Stimulated activated CD4-positive, alpha-beta T cell treated with anti-CD3 and anti-CD28 coated beads, Interleukin-1b, Interleukin-23, amount 100 ng/mL, for 4 hours (primary cell): ENCODE results near the gene PBOV1.
"Not testable (repeated sequence)": the region's sequence is repeated elsewhere in the genome, so short reads cannot be mapped to it uniquely, and the experiment has no call there.

ENCODE experiments used
- DNase-seq, 2 donors: peaks; one replicate each; pipeline ENCODE4 v3.0.0-alpha.2; 2020; ENCODE audit warnings: low read depth in 2 of 2

The PBOV1 gene

DNA sequence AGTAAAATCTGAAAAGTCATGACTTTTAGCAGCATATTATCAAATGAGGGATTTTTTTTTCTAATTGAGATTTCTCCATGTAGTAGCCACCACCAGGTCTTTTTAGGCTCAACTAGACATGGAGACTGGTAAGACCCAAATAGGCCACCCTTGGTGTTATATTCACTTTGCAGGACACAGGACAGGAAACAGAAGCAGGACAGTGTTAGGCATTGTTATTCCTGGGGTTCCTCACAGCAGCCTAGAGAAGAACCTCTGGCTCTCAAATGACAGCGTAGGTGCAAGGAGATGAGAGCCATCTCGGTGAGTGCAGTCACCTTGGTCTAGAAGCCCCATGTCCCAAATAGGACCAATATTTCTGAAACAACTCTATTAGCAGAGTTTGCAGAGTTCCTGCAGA, 19.2 kb upstream of the PBOV1 start:
- DNase-seq: no peak

DNA sequence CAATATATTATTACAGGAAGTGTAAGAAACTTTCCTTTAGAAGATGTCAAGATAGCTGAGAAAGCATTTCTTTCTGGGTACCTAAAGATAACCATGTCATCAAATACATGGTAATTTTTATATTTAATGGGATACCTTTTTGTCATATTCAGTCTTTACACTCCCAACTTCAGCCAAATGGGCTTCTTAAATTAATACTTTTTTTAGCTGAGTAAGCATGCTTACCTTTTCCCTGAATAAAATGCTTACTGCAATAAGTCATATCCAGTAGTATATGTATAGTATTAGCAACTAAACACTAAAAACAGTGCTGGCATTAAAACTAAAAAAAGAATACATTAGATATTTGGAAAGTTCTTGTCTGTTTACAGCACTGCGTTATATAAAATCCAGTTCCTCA, 17.4 kb upstream of the PBOV1 start:
- DNase-seq: no peak

DNA sequence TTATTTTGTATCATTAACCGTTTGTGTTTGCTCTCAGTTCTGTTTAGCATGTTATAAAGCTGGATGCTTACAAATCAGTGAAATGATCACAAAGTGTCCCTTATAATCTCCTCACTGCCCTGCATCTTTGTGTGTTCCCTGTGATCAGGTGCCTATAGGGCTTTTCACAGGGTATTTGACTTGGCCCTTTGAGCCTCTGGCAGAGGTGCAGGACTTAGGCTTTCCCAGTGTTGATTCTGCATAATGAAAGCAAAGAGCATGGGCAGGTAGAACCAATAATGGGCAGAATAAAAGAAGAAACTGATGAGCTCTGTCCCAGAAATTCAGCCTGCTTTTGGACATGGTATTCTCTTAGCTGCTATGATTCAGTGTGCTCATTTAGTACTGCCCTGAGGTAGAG, 16.9 kb upstream of the PBOV1 start:
- no peak for DNase-seq

DNA sequence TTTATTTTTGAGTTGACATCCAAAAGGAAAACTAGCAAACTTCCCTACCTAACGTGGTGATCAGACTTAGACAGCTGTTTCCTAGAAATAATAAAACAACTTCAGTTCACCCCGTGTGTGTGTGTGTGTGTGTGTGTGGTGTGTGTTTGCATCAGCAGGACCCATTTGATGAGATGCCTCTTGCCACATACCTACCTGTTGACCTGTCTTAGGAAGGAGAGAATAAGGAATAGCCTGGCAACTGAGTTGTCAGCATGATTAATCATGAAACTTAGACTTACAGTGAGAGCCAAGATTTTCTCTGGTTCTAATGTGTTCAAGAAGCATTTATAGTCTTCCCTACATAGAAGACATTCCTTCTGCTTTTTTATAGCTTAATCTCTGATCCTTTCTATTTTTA, 16.1 kb upstream of the PBOV1 start:
- no peak for DNase-seq

DNA sequence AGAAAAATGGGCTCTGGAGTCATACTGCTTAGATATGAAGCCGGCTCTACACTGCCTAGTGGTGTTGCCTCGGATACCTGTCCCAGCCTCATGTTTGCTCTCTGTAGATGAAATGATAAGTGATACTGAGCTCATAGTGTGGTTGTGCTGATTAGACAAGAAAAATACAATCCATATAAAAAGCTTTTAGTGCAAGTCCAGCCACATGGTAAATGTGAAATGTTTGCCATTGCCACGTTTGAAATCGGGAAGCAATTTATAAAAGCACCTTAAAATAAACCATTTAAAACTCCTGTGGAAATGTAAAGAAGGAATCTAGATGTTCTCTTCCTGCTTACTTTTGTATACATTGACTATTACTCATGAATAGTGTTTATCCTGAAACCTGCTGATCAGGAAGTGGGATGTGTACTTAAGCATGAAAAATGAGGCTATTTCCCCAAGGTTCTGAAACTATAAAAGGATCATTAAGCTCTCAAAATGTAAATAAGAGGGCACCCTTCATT, 13.1 kb upstream of the PBOV1 start:
- DNase-seq: no peak

DNA sequence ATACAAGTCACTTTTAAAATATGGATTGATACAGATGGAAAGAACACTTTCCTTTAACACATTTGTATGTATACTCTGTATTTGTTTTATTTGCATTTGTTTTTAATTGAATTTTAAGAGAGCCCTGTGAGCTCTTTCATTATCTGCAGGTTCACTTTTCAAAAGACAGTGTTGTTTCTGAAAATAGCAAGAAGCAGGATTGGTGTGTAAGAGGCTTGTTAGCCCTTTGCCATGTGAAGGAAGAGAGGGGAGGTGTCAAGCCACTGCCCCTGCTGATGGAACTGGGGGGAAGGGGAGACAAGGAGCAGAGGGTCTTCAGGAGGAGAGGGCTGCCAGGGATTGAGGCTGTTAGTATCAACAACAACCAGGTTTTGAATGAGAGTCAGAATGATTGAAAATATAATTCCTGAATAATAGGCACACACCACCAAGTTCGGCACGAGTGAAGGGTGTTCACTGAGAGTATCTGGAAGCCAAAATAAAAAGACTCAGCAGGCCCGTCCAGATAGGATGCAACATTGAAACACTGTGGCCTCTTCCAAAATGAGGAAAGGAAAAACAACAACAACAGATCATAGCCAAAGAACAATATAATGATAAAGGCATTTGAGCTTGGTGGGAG, 12.6 kb upstream of the PBOV1 start:
- DNase-seq: no peak

DNA sequence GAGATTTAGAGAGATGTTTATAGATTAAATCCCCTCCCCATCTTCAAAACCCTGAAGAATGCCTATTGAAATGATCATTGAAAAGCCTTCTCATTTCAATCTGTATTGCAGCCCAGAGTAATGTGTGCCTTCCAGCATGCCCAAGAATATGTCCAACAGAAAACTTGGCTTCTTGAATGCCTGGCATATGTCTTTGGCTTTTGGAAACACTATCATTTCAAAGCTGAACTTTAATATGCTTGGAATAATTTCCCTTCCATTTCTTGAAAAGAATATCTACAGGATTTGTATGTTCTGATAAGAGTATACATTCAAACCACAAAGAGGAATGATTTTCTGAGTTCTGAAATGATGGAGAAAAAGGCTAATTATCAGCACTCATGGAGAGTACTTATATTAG, 11.9 kb upstream of the PBOV1 start:
- no peak for DNase-seq

DNA sequence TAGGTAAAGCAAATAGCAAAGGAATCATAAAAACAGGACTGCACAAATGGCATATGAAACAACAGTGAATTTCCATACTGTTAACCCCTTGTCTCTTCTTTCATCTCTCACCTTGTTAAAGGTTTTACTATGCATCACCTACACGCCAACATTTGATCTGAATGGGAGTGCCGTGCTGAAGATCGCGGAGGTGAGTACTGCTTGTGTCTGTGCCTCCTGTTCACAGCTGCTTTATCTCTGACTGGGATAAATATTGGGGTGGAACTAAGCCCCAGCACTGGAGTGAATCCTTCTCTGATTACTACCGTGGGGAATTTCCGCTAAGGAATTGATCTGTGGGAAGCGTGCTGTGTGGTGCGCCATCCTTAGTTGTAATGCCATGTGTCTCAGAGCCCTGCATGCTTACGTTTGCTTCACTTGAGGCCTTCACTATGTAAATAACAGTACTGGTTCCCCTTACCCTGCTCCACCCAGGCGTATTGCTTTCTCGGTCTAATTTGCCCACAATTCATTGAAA, 11.4 kb upstream of the PBOV1 start:
- DNase-seq: no peak

DNA sequence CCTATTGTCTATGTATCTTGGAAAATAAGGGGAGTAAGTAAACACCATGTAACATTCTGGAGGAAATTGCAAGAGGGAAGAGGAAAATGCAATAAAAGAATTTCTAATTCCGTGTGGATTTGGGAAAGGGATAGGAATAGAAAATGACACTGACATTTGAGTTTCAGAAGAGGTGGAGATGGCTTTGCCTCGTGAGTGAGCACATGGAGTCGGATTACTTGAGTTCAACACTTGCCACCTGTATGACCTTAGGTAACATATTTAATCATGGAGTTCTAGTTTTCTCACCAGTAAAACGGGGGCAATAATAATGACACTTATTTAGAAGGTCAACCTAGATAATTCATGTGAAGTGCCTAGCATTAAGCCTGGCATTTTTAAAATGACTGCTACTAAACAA, 10.8 kb upstream of the PBOV1 start:
- no peak for DNase-seq

DNA sequence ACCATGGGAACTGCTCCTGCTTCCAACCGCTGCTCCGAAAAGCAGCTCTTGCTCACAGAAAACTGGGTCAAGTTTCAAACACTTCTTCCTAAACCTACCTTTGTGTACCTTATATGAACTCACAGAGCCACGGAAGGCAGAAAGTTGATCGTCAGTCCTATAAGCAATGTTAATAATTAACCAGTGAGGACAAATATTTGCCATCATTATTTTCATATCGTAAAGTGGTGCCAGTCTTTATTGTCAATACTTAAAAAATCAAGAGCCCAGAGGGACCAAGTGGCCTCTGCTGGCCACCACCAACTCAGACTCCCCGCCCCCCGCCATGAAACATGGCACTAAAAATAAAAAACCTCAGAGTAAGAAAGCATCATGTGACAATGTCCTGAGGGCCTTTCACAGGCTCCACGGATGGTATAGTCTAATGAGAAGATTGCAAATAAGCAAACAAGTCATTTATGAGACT, 9.1 kb upstream of the PBOV1 start:
- no peak for DNase-seq

DNA sequence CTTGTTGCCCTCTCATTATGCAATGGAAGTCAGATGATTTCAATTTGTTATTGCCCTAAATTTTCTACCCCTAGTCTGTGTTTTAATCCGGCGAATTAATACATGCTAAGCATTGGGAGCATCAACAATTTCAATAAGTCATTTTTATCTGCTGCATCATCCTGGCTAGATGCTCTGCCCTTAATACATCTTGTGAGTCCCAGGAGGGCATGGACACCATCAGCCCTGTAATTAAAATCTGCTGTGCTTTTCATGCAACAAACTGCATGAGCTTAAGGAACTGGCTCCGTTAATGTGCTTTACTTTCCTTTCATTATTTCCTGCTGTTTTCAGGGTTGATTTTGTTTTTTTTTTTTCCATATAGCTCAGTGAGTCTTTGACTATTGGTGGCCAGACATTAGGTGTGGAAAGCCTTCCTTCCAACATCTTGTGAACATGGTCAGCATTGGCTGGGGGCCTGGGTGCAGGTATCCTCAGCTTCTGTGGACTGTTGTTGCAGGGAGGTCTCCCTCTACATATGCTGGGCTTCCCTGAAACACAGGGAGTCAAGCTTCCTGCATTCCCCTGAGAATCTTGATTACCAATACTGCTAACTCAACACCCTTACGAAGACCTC, 8.5 kb upstream of the PBOV1 start:
- no peak for DNase-seq

DNA sequence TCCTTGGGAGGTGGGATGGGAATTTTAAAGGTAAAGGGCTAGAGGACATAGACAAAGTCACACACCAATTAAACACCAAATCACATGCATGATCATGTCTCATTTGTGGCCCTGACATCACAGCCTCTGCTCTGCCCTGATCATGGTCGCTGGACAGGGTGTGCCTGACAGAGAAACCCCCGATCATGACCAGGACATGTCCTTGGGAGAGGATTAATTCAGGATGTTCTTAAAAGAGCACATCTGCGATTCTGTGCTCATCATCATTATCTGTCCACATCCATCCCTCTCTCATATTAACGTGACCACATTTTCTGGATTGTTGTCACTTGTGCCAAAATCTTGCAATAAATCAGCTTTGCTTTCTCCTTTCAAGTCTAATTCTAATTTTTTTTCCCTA, 7.7 kb upstream of the PBOV1 start:
- no peak for DNase-seq

DNA sequence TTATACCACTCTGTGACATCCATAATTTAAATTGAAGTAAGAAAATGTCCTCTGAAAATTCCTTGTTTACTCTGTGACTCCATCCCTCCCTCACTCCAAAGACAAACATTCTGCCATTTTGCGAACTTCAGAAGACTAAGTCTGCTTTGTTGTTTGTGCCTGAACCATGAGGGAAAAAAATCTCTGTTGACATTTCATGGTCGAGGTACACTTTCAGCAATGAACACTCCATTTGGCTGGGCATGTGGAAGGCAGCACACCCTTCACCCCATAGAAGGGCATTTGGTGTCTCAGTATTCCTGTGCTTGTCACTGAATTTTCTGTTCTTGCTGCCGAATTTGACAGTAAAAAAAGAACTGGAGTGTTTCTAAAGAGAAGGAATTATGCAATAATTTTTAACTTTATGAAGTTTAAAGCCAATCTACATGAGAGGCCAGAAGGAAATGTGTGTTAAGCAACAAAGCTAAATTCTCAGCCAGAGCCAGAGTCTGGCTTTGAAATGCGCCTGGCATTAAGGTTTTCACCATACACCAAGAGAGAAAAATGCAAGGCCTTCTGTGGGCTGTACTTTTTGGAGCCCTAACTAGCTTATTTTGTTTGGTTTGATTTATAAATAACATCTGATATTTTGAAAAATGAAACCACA, 4.7 kb upstream of the PBOV1 start:
- no peak for DNase-seq

DNA sequence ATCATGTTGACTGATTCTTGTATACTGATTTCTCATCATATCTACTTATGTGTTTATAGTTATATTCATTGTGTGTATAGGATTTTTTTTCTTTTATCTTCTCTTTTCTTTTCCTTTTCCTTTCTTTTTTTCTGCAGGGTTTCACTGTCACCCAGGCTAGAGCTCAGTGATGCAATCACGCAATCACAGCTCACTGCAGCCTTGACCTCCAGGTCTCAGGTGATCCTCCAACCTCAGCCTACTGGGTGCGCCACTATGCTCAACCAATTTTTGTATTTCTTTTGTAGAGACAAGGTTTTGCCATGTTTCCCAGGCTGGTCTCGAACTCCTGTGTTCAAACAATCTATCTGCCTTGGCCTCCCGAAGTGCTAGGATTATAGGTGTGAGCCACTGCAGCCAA, 1.6 kb upstream of the PBOV1 start:
- no peak for DNase-seq

DNA sequence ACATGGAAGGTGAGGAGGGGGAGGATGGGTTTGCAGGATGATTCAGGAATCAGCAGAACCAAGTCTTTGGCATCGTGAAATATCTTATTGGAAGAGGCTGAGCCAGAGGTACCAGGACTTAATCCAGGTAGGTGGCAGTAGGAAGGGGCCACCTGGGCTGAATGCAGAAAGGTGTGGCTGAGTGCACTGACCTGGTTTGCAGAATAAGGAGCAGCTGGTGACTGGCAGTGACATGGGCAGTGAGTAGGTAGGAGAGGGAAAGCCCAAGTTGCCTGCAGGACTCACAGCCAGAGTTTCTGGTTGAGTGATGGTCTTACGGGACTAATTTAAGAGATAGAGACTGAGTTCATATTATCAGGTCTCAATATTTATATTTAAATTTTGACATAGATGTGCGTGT, 1.1 kb upstream of the PBOV1 start:
- DNase-seq: no peak

DNA sequence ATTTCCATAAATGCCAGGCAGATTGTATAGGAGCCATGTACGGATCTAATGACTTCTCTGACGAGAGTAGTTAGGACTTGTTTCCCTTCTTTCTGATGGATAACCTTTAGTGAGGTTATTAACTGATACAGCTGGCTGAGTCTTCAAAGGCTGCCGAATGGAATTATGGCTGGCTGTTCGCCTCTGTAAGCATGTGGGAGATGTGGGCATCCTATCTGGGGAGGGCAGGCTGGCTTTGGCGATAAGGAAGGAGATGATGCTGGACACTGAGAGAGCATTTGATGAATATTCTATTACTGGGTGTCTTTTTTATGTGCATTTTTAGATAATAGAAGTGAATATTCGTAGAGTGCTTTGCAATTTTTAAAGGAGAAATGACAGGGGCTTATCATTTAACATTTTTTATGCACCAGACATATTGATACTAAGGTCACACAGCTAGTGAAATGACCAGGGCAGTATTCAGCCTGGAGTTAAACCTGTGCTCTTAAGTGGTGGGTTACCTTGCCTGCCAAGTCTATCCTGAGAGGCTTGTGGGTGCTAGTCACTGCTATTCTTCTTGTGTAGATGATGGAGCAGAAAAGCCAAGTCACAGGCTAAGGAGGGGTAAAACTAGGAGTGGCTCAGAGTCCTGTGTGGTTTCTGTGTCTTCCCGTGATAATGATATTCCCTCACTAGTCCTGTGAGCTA, 3.1 kb downstream of the PBOV1 start:
- DNase-seq: no peak

DNA sequence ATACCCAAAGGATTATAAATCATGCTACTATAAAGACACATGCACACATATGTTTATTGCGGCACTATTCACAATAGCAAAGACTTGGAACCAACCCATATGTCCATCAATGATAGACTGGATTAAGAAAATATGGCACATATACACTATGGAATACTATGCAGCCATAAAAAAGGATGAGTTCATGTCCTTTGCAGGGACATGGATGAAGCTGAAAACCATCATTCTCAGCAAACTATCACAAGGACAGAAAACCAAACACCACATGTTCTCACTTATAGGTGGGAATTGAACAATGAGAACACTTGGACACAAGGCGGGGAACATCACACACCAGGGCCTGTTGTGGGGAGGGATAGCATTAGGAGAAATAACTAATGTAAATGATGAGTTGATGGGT, 5.8 kb downstream of the PBOV1 start:
- DNase-seq: not testable (repeated sequence)

DNA sequence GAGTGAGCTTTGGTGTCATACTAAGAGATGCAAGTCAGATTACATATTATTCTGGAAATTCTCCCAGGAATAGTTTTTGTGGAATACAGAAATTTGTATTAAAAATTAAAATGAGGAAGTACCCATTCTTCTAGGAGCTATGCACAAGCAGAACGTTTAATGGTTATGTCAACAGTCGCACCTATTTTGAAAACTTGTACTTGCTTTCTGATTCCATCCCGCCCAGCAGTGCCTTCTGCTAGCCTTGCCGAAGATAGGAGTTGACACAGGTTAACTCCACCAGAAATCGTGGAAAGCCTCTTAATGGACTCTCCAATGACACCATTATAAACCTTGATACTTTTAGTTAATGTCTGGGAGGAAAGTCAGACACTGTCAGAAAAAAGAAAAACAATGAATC, 6.7 kb downstream of the PBOV1 start:
- no peak for DNase-seq

DNA sequence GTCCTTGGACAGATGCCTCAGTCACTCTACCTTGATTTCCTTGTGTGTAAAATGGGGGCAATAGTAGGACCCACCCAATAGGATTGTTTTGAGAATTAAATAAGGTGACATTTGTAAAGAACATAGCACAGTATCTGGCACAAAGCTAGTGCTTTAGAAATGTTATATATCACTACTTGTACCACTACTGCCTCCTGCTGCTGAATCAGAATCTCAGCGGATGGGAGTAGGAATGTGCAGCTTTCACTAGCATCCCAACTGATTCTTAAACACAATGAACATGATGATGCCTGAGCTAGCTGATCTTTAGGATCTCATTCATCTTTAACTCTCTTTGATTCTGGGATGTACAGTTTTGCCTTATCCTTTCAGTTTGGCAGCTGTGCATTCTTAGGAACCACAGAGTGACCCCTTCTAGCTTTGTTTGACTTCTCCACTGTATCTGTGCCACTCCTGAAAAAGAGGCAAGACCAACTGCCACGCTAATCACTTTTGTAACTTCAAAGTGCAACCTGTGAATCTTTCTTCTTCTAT, 7.2 kb downstream of the PBOV1 start:
- no peak for DNase-seq

DNA sequence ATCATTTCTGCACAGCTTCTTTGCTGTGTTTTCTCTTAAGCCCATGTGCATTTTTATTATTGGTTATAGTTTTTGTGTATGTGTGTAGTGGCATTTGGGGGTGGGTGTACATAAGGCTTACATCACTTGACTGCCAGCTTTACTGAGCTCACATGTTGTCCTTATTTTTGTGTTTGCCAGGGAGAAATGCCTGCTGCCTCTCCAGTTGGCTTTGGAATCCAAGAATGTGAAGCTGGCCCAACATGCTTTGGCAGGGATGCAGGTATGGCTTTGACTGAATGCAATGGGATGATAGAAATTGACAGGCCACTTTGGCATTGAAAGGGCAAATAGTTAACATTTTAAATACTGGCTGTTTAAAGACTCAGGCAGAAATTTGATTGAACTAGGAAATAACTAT, 11.4 kb downstream of the PBOV1 start:
- no peak for DNase-seq

DNA sequence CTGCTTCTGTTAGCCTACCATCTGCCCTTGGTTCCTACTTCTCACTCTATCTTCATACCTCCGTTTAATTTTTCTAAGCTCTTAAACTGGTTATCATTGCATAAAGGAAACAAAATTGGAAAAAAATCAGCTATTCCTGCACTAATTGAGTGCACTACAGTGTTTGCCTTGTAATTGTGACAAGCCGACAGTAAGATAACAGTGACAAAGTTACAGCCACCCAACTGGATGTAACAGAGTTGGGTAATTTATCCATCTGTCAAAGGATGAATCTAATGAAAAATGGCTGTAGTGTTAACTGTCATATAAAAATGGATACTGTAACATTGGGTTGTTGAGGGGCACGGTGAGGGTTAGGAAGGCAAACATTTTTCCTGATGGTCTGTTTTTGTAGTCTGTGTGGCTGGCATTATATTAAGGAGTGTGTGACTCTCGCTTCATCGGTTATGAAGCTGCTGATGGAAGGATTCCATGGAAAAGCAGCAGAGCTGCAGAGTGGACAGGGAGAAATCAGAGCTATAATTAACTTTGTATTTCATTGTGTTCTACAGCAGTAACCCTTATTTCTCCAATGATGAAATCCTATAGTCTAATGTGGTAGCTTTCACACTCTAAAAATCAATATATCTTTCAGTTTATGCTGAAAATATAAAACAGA, 12.7 kb downstream of the PBOV1 start:
- DNase-seq: no peak
